ENCODE measurements around the gene SECISBP2L. TPM values are rescaled to one million over a fixed set of nuclear protein-coding genes. Genes with fewer than 3 reads are reported as not detected.

SECISBP2L gene
- total RNA-seq, 1 donor from 2014 or later, result 42.3 TPM

DNA sequence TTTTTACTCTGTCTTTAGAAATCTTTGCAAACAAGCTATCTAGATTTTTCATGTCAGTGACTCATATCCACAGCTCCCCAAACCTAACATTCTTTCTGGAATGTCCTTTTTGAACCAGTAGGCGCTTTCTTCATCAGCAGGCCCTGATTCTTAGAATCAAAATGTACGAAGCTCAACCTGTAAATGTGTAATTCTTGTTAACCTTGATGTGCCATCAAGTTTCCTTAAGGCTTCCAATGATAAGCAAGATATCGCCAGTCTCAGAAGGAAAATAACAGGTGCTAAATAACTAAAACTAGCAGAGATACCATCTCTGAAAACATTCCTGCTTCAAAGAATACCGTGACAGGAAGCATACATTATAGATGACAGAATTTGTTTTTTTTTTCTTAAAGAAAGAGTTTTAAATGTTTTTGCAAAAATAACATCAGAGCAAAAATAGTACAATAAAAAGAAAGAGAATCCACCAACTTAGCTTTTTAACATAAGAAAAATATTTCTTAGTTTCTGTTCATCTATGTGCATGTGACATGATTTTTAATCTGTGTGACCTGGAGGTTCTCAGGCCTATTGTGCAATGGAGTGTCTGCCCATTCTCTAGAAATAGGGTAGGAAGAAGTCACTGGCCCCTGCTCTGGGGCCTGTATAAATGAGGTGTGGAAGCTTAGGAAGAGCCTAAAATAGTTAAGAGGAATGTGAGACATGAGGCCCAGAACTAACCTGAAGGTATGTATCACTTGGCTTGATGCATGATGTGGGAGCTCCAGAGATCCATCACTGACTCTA, 14.7 kb upstream of the SECISBP2L start:
- intact Hi-C loops (cut with micrococcal nuclease), result no loop called here

GRCh38 chr15:49059491-49059890, 13.2 kb upstream of the SECISBP2L start:
- intact Hi-C loops (cut with micrococcal nuclease), result no loop called here

- intact Hi-C loops (cut with micrococcal nuclease), result no loop called here
These were observed 12.3 kb upstream of the SECISBP2L start for GRCh38 chr15:49058559-49058958.

DNA sequence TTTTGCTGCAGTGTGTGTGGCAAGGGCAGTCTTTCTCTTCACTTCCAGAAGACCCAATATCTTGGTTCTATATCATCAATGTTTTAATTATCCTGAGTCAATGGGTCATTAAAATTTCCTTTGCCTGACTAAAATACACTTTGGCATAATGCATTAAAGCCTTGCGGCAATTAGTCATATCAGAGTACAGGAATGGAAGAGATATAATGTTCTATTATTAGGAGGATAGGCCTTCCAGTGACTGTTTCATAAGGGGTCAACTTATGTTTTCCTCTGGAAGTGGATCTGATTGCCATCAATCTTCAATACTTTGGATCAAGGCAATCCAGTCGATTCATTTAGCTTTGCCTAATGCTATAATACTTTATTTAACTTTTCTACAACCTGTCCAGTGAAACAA, 9.4 kb upstream of the SECISBP2L start:
- intact Hi-C loops (cut with micrococcal nuclease), result no loop called here

GRCh38 chr15:49052662-49053061, 6.4 kb upstream of the SECISBP2L start:
- intact Hi-C loops (cut with micrococcal nuclease), result no loop called here

DNA sequence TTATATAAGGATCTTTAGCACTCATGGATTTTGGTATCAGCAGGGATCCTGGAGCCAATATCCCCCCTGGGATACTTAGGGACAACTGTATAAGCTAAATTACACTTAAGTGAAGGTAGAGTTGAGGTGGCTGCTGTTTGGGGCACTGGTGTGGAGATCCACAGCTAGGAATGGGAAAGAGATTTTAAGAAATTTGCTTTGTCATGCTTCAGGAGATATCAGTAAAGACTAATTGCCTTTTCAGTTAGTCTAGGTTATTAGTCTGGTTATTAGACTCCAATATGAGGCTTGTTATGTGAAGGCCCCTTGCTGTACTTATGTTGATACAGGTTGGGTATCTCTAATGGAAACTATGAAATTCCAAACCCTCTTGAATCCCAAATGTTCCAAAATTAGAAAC, 1.2 kb upstream of the SECISBP2L start:
- intact Hi-C loops (cut with micrococcal nuclease), result loop anchor here (2.0 to 10.0 kb wide), 7 partner anchors 57 to 1857 kb away; partner anchors contain the start of genes AP4E1, DTWD1, DUT and FAM227B

DNA sequence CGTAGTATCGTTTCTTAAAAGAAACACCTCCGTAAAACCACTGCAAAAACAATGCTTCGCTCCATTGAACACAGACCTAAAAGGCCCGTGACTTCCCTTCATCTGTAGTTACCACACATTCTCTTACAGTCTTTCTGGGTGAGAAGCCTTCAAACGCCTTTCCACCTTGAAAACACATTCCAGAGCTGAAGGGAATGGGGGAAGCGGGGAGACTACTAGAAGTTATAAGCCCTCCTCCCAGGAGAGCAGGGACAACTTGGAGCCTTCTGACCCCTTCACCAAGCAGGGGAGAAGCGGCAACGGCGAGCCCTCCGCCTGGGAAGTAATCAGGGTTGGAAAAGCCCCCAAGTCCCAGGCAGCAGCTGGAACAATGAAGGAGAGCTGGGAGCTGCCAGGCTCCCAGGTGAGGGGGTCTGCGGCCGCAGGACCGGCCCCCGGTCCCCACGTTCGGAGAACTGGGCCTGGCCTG, 461 bp downstream of the SECISBP2L start:
- intact Hi-C loops (cut with micrococcal nuclease), result loop anchor here (1.0 to 10.0 kb wide), 13 partner anchors 59 to 1859 kb away; partner anchors contain the start of genes AP4E1, CEP152, COPS2 and DTWD1

DNA sequence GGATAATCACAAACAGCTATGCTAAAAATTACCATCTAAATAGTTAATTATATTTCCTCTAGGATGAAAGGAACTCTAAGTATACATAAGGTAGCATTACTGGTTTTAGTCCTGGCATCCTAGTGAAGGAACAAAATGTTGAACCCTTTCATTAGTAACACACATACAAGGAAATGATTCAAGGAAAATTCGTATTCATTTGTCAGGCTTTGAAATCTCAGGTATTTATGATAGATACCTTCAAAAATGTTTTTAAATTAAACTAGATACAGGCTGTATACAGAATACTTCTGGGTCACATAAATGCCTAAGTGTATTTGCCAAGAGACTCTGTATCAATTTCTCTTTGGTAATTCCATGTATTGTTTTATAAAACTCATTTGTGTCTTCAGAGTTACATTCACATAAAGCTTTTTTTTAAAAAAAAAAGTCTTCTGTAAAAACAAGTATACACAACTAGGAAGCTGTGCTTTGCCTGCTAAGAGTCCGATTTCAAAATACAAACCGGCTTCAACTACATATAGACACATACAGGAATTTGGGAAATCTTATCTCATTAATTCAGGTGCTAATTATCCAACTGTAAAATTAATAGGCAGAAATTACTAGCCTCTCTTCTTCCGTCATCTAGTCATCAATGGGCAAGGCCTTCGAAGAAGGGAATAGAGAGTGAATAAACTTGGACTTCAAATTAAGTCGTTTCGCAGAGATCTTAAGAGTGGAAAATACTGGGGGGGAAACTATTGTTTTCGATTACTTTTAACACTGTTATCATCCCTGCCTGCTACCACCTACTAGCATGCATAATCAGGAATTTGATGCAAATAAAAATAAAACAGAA, 1.3 kb downstream of the SECISBP2L start:
- intact Hi-C loops (cut with micrococcal nuclease), result loop anchor here (5.0 to 10.0 kb wide), 4 partner anchors 868 to 1860 kb away; partner anchors contain the start of genes AP4E1, GABPB1, MYEF2 and SLC27A2

DNA sequence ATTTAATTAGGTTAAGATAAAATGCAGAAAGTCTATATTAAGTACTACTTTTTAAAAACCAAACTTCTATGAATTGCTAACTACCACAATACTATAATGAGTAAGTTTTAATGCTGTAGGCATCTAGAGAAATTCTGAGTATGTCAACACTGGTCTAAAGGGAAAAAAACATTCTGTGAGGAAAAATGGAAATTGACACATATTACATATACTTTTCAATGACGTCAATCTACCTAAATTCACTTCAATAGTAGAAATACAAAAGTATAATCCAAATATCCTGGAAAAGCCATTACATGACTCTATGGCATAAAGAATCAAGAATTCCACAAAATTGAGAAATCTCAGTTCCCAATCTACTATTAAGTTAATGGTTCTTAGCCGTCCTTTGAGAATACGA, 2.2 kb downstream of the SECISBP2L start:
- intact Hi-C loops (cut with micrococcal nuclease), result loop anchor here (10.0 kb wide), 1 partner anchor 1861 kb away; the partner anchor contains the start of gene AP4E1

DNA sequence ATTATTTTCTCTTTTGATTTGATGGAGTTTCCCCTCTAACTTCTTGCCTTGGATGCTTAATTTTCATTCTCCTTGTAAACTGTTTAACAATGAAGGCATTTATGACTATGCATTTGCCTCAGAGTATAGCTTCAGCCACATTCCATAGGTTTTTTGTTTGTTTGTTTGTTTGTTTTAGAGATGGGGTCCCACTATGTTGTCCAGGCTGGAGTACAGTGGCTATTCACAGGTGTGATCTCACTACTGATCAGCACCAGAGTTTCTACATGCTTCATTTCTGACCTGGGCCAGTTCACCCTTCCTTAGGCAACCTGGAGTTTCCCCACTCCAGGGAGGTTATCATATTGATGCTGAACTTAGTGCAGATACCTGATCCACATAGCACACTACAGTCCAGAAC, 4.1 kb downstream of the SECISBP2L start:
- intact Hi-C loops (cut with micrococcal nuclease), result loop anchor here (10.0 kb wide), 1 partner anchor 1863 kb away; the partner anchor contains the start of gene AP4E1

- intact Hi-C loops (cut with micrococcal nuclease), result loop anchor here (10.0 kb wide), 1 partner anchor 1863 kb away; the partner anchor contains the start of gene AP4E1
These were observed 4.8 kb downstream of the SECISBP2L start for GRCh38 chr15:49041426-49041825.

DNA sequence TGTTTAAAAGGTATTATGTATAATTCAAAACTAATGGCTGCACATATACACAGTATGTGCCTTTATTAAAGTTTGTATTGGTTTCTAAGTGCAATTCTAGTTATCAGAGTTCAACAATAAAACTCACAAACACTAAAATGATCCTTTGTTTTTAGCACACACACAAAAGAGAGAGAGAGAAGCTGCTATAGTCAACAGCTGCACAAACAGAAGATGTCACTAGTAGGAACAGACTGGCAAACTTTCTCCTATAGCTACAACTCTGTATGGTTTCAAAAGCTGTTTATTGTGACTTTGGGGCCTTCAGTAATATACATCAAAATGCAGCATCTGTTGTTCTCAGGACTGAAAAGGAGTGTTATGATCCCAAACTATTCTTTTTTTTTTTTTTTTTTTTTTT, 6.1 kb downstream of the SECISBP2L start:
- intact Hi-C loops (cut with micrococcal nuclease), result loop anchor here (10.0 kb wide), 1 partner anchor 1865 kb away; the partner anchor contains the start of gene AP4E1

- intact Hi-C loops (cut with micrococcal nuclease), result no loop called here
These were observed 7.9 kb downstream of the SECISBP2L start for GRCh38 chr15:49038382-49038781.

- intact Hi-C loops (cut with micrococcal nuclease), result no loop called here
These were observed 8.7 kb downstream of the SECISBP2L start for GRCh38 chr15:49037546-49037940.

DNA sequence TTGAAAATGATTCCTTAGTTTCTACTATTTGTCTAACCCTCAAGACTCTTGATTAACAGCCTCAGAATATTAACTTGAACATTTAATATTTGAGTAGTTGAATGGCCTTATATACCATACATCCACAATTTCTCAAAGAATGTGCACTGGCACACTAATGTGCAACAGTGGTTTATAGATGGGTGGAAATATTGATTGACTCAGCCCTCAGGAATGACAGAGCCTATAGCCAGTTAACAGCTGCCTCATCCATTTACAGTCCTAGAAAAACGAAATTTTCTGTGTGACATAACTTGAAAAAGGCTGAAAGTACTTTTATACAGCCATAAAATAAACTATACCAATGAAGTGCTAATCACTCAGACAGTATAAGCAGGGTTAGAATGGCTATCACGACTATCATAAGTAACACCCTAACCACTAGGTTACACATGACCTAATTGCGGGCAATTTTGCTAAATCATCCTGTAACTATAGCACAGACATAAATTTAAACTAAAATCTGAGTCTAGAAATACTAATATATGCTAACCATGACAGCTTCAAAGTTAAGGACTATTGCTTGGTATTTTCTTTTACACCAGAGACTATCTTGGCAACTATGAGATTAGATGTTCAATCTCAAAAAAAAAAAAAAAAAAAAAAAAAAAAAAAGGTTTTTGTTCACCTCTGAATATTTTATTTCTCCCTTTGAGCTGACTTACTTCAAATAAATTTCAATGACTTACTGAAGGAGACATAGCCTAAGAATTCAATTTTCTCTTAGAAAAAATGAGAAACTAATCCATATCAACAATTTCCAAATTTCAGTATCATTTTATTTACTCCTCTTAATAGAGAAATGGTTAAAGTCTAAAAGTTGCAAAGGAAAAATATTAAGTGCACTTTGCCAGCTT, 9.3 kb downstream of the SECISBP2L start:
- intact Hi-C loops (cut with micrococcal nuclease), result no loop called here

- intact Hi-C loops (cut with micrococcal nuclease), result no loop called here
These were observed 10.4 kb downstream of the SECISBP2L start for GRCh38 chr15:49035825-49036224.

- intact Hi-C loops (cut with micrococcal nuclease), result no loop called here
These were observed 13.6 kb downstream of the SECISBP2L start for GRCh38 chr15:49032601-49033145.

DNA sequence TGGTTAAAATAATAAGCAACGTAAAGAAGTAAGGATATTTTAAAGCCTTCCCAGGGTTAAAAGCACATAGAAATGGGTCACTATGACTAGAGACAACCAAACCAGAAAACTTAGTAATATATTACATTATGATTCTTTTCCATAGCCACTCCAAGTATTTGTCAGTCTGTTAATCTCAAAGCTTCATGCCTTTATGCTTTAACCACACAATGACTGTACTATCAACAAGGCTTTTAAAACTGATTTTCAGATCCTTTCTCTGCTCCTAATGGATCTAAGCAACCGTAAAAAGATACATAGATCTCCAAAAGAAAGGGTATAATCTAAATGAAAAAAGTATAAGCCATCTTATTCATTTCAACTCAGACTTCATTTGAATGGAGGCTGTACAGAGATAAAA, 14.4 kb downstream of the SECISBP2L start:
- intact Hi-C loops (cut with micrococcal nuclease), result no loop called here

GRCh38 chr15:49026700-49027099, 19.5 kb downstream of the SECISBP2L start:
- intact Hi-C loops (cut with micrococcal nuclease), result loop anchor here (5.0 kb wide), 1 partner anchor 164 kb away; no protein-coding TSS in a partner anchor

- intact Hi-C loops (cut with micrococcal nuclease), result loop anchor here (5.0 kb wide), 1 partner anchor 163 kb away; no protein-coding TSS in a partner anchor
These were observed 21.4 kb downstream of the SECISBP2L start for GRCh38 chr15:49024840-49025239.

Data from T-helper 1 cell treated with Interleukin-12 subunit alpha and Interleukin-12 subunit beta and Interleukin-4 antibody, amounts not matched to agents 30 ng/mL and 1 ng/mL, for 36 hours (primary cell).